ENCODE results near the gene COX7A2L.

GRCh38 chr2:42401773-42402172 lies 40.8 kb upstream of the COX7A2L start:
- TF ChIP-seq, protein P1, sequence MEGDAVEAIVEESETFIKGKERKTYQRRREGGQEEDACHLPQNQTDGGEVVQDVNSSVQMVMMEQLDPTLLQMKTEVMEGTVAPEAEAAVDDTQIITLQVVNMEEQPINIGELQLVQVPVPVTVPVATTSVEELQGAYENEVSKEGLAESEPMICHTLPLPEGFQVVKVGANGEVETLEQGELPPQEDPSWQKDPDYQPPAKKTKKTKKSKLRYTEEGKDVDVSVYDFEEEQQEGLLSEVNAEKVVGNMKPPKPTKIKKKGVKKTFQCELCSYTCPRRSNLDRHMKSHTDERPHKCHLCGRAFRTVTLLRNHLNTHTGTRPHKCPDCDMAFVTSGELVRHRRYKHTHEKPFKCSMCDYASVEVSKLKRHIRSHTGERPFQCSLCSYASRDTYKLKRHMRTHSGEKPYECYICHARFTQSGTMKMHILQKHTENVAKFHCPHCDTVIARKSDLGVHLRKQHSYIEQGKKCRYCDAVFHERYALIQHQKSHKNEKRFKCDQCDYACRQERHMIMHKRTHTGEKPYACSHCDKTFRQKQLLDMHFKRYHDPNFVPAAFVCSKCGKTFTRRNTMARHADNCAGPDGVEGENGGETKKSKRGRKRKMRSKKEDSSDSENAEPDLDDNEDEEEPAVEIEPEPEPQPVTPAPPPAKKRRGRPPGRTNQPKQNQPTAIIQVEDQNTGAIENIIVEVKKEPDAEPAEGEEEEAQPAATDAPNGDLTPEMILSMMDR (IDR thresholded peaks at IDR 0.05; ENCODE audit: low read length) = no peak
- TF ChIP-seq EZH2 (optimal IDR thresholded peaks at IDR 0.05; ENCODE audit: low read depth, low read length) = no peak
- TF ChIP-seq EZH2phosphoT487 (IDR thresholded peaks at IDR 0.05; ENCODE audit: low read length) = no peak
